H1 (cell line): Measurements from ENCODE around the gene SRRM4. TPM values are rescaled to one million over a fixed set of nuclear protein-coding genes. Genes with fewer than 3 reads are reported as not detected.

Experiments used
- CTCF ChIA-PET: fragments of 300-600 bp; sonication (Branson Sonifier 250); formaldehyde crosslinking; loops from one replicate; lab custom pipeline; 2021; ENCODE audit not compliant: partially characterized antibody; lab: Charles Lee
- POLR2A ChIA-PET: fragments of 300-600 bp; sonication (Branson Sonifier 250); formaldehyde crosslinking; loops from one replicate; lab custom pipeline; 2021; ENCODE audit warnings: inconsistent platforms; ENCODE audit not compliant: partially characterized antibody; lab: Charles Lee
- DNase-seq, 2 experiments: peaks; one replicate each; pipeline versions ENCODE4 v3.0.0 to v3.0.0-alpha.2; 2010 to 2022; ENCODE audit warnings: low spot score in 2 of 2, low read depth in 1 of 2, mixed read lengths in 1 of 2
- FAIRE-seq: peaks from 2 replicates; lab custom pipeline; 2011; peaks lifted over from hg19 to GRCh38; lab: Jason Lieb, UNC
- H2AFZ ChIP-seq: 2 replicates; pipeline ENCODE4 v1.8.1; 2012; ENCODE audit warnings: low read length, inconsistent platforms
- H2AK5ac ChIP-seq: 2 replicates; pipeline ENCODE4 v1.6.1; 2013; ENCODE audit warnings: low read depth, low read length
- H2BK120ac ChIP-seq: replicated peaks from 2 replicates; pipeline ENCODE3; 2013; ENCODE audit warnings: low read depth, low read length, inconsistent platforms
- H2BK12ac ChIP-seq: 2 replicates; pipeline ENCODE4 v1.6.1; 2013; ENCODE audit warnings: low read depth, low read length
- H2BK15ac ChIP-seq: 2 replicates; pipeline ENCODE4 v1.6.1; 2013; ENCODE audit warnings: low read length
- H2BK20ac ChIP-seq: 2 replicates; pipeline ENCODE4 v1.6.1; 2013; ENCODE audit warnings: low read length
- H2BK5ac ChIP-seq: 2 replicates; pipeline ENCODE4 v1.6.1; 2013; ENCODE audit warnings: low read depth, low read length
- H3K14ac ChIP-seq: 2 replicates; pipeline ENCODE4 v1.6.1; 2013; ENCODE audit warnings: inconsistent platforms; ENCODE audit not compliant: insufficient read length
- H3K18ac ChIP-seq: 2 replicates; pipeline ENCODE4 v1.6.1; 2013; ENCODE audit warnings: low read length; ENCODE audit errors: extremely low read depth
- H3K23ac ChIP-seq: 2 replicates; pipeline ENCODE4 v1.6.1; 2013; ENCODE audit warnings: inconsistent platforms; ENCODE audit not compliant: insufficient read length
- H3K23me2 ChIP-seq: 2 replicates; pipeline ENCODE4 v1.6.1; 2013; ENCODE audit warnings: low read depth, low read length
- H3K27ac ChIP-seq: 2 replicates; pipeline ENCODE4 v1.6.1; 2011; ENCODE audit warnings: low read depth, low read length, inconsistent platforms
- H3K27me3 ChIP-seq, 4 experiments: replicated peaks in 1 of 4; 1 replicate in 1 of 4; 2 replicates in 3 of 4; pipeline versions ENCODE4 v1.6.1 to v1.8.1; 2011 to 2013; ENCODE audit warnings: low read length in 3 of 4, mild to moderate bottlenecking in 3 of 4, inconsistent platforms in 2 of 4, mixed read lengths in 2 of 4, moderate library complexity in 1 of 4; ENCODE audit not compliant: control insufficient read depth in 3 of 4, insufficient read depth in 3 of 4; ENCODE audit errors: extremely low read depth in 1 of 4
- H3K36me3 ChIP-seq, 4 experiments: 2 replicates each; pipeline versions ENCODE4 v1.6.1 to v1.8.1; 2011 to 2013; ENCODE audit warnings: mild to moderate bottlenecking in 4 of 4, low read length in 3 of 4, moderate library complexity in 2 of 4, control low read depth in 1 of 4, inconsistent platforms in 1 of 4; ENCODE audit not compliant: insufficient read depth in 4 of 4, control insufficient read depth in 2 of 4
- H3K4ac ChIP-seq: replicated peaks from 2 replicates; pipeline ENCODE3; 2013; ENCODE audit warnings: low read length, low read depth, mixed read lengths, inconsistent platforms; ENCODE audit not compliant: insufficient read length
- H3K4me1 ChIP-seq, 4 experiments: replicated peaks in 1 of 4; 1 replicate in 1 of 4; 2 replicates in 3 of 4; pipeline versions ENCODE4 v1.6.1 to v1.8.1; 2011 to 2013; ENCODE audit warnings: low read length in 3 of 4, inconsistent platforms in 2 of 4, mixed read lengths in 1 of 4; ENCODE audit not compliant: insufficient read depth in 4 of 4, control insufficient read depth in 3 of 4
- H3K4me2 ChIP-seq, 2 experiments: 2 replicates each; pipeline versions ENCODE4 v1.6.1 to v1.8.1; 2011 to 2013; ENCODE audit warnings: low read depth in 2 of 2, low read length in 2 of 2, control low read depth in 1 of 2, inconsistent platforms in 1 of 2, mild to moderate bottlenecking in 1 of 2; ENCODE audit not compliant: insufficient read depth in 1 of 2
- H3K4me3 ChIP-seq, 4 experiments: fragments of 200-600, 300-600 bp in 1 of 4; sonication (generic), shearing (Covaris generic), sonication (Bioruptor Twin) in 1 of 4; 2 replicates each; pipeline versions ENCODE4 v1.5.1 to v1.8.1; 2011 to 2016; ENCODE audit warnings: low read length in 4 of 4, low read depth in 3 of 4, control low read depth in 2 of 4, inconsistent platforms in 2 of 4, mild to moderate bottlenecking in 2 of 4, mixed read lengths in 1 of 4, moderate library complexity in 1 of 4; ENCODE audit not compliant: insufficient read depth in 2 of 4; ENCODE audit errors: extremely low read depth in 1 of 4
- H3K56ac ChIP-seq: replicated peaks from 2 replicates; pipeline ENCODE3; 2013; ENCODE audit warnings: low read depth, mild to moderate bottlenecking, mixed read lengths, low read length, inconsistent platforms; ENCODE audit not compliant: insufficient read length
- H3K79me1 ChIP-seq: 2 replicates; pipeline ENCODE4 v1.6.1; 2013; ENCODE audit warnings: low read depth, low read length, control low read depth
- H3K79me2 ChIP-seq, 2 experiments: 2 replicates each; pipeline versions ENCODE4 v1.6.1 to v1.8.1; 2012 to 2013; ENCODE audit warnings: low read length in 2 of 2, mild to moderate bottlenecking in 2 of 2, inconsistent platforms in 1 of 2; ENCODE audit not compliant: insufficient read depth in 2 of 2, control insufficient read depth in 1 of 2
- H3K9ac ChIP-seq, 4 experiments: replicated peaks in 1 of 4; 1 replicate in 1 of 4; 2 replicates in 3 of 4; pipeline versions ENCODE4 v1.6.1 to v1.8.1; 2011 to 2013; ENCODE audit warnings: low read depth in 3 of 4, low read length in 3 of 4, control low read depth in 2 of 4, mild to moderate bottlenecking in 2 of 4, moderate library complexity in 2 of 4, inconsistent platforms in 1 of 4; ENCODE audit errors: extremely low read depth in 1 of 4
- H3K9me3 ChIP-seq, 2 experiments: 2 replicates each; pipeline versions ENCODE4 v1.6.1 to v1.8.1; 2012 to 2013; ENCODE audit warnings: mild to moderate bottlenecking in 2 of 2, moderate library complexity in 2 of 2, control low read depth in 1 of 2, inconsistent platforms in 1 of 2, low read depth in 1 of 2, low read length in 1 of 2, mixed read lengths in 1 of 2; ENCODE audit not compliant: insufficient read depth in 2 of 2
- H4K20me1 ChIP-seq, 2 experiments: replicated peaks in 1 of 2; 2 replicates each; pipeline versions ENCODE3 to v1.8.1; 2011 to 2013; ENCODE audit warnings: inconsistent platforms in 2 of 2, low read length in 2 of 2, mild to moderate bottlenecking in 1 of 2; ENCODE audit not compliant: insufficient read depth in 2 of 2, control insufficient read depth in 1 of 2
- H4K5ac ChIP-seq: 2 replicates; pipeline ENCODE4 v1.6.1; 2013; ENCODE audit warnings: low read length, low read depth, mixed read lengths, inconsistent platforms; ENCODE audit not compliant: insufficient read length
- H4K8ac ChIP-seq: 2 replicates; pipeline ENCODE4 v1.8.0; 2013; ENCODE audit warnings: mild to moderate bottlenecking, moderate library complexity, low read length, inconsistent platforms; ENCODE audit not compliant: insufficient read depth; ENCODE audit errors: extremely low read depth
- H4K91ac ChIP-seq: replicated peaks from 2 replicates; pipeline ENCODE3; 2013; ENCODE audit warnings: low read length, mixed read lengths, inconsistent platforms; ENCODE audit not compliant: insufficient read length
- CEBPB ChIP-seq: IDR thresholded peaks from 2 replicates; pipeline ENCODE4 v1.6.1; 2012; ENCODE audit warnings: low read depth, low read length
- FOSL1 ChIP-seq: IDR thresholded peaks from 2 replicates; pipeline ENCODE4 v1.6.1; 2011; ENCODE audit warnings: mild to moderate bottlenecking, low read depth, low read length, moderate library complexity; ENCODE audit not compliant: insufficient read depth
- GABPA ChIP-seq: IDR thresholded peaks from 2 replicates; pipeline ENCODE4 v1.6.1; 2011; ENCODE audit warnings: mild to moderate bottlenecking, low read length, moderate library complexity, borderline replicate concordance; ENCODE audit not compliant: insufficient read depth
- HDAC2 ChIP-seq, 2 experiments: fragments of 300-600 bp in 1 of 2; sonication (generic) in 1 of 2; IDR thresholded peaks; 2 replicates each; pipeline ENCODE4 v1.6.1; 2011 to 2012; ENCODE audit warnings: low read depth in 2 of 2, low read length in 2 of 2, mild to moderate bottlenecking in 2 of 2, moderate library complexity in 2 of 2, borderline replicate concordance in 1 of 2, inconsistent platforms in 1 of 2
- KDM4A ChIP-seq: IDR thresholded peaks from one replicate; pipeline ENCODE4 v1.7.1; 2012; ENCODE audit warnings: low read depth, mild to moderate bottlenecking, moderate library complexity, low read length, inconsistent platforms; ENCODE audit not compliant: severe bottlenecking
- KDM5A ChIP-seq: fragments of 200-600 bp; IDR thresholded peaks from 2 replicates; pipeline ENCODE4 v1.7.1; 2012; ENCODE audit warnings: mild to moderate bottlenecking, low read length, inconsistent platforms, mixed read lengths
- MAFK ChIP-seq: IDR thresholded peaks from 2 replicates; pipeline ENCODE4 v1.6.1; 2012; ENCODE audit warnings: low read depth, mild to moderate bottlenecking, improper control_type of control experiment, low read length
- MAX ChIP-seq: IDR thresholded peaks from 2 replicates; pipeline ENCODE4 v1.6.1; 2012; ENCODE audit warnings: inconsistent platforms
- RFX5 ChIP-seq: IDR thresholded peaks from 2 replicates; pipeline ENCODE4 v1.6.1; 2011; ENCODE audit warnings: low read depth, low read length, improper control_type of control experiment, borderline replicate concordance
- SIRT6 ChIP-seq: IDR thresholded peaks from one replicate; pipeline ENCODE4 v1.7.1; 2012; ENCODE audit warnings: low read length, inconsistent platforms
- SIX5 ChIP-seq: IDR thresholded peaks from 2 replicates; pipeline ENCODE4 v1.6.1; 2011; ENCODE audit warnings: mild to moderate bottlenecking, low read depth, low read length
- WGBS, 2 experiments: shearing (Covaris generic) in 1 of 2; methylation state at CpG; one replicate each; pipeline versions ENCODE4 v1.1.6 to v1.1.7; 2013 to 2015; ENCODE audit warnings: low lambda C conversion rate in 2 of 2, mixed read lengths in 2 of 2, inconsistent platforms in 1 of 2, low coverage in 1 of 2, missing lambda C conversion rate in 1 of 2; ENCODE audit not compliant: insufficient replicate concordance in 2 of 2, insufficient coverage in 1 of 2, insufficient read length in 1 of 2; ENCODE audit errors: extremely low coverage in 1 of 2, missing lambda C conversion rate in 1 of 2; 5-methylcytosine and 5-hydroxymethylcytosine counted together
- polyA plus RNA-seq, 7 experiments: library from polyadenylated mRNA; depleted of rRNA in 3 of 7; stranded (reverse) in 5 of 7; unstranded in 2 of 7; fragments of >200 nt in 5 of 7; fragments of 200-250 nt in 2 of 7; gene quantifications; 1 replicate in 5 of 7; 2 replicates in 1 of 7; 4 replicates in 1 of 7; pipeline versions ENCODE4 v1.2.1 to v1.2.3, GENCODE V29; 2011 to 2013; ENCODE audit warnings: missing spikeins in 2 of 7, mixed read lengths in 2 of 7
- total RNA-seq: library from RNA; stranded (reverse); fragmentation: NEBNext Ultra II Directional; extraction: Animal tissue kit (Norgen Biotek cat#: 25700); gene quantifications from 2 replicates; pipeline ENCODE4 v1.2.1, GENCODE V29; 2021

The SRRM4 gene
- total and polyA plus RNA-seq, 2 of the 8 experiments (the other 6 are each of a cell fraction or from before 2014, with no cell fraction given), result 0.53 to 1.1 TPM

- POLR2A ChIA-PET, result interaction anchor here (1.2 to 4.9 kb wide), 2 partner anchors 17 to 27 kb away, joined by 3 to 24 read pairs; no protein-coding TSS in a partner anchor
- TF ChIP-seq GABPA, result no peak
- no peak for TF ChIP-seq KDM4A
- no peak for TF ChIP-seq FOSL1
- no peak for TF ChIP-seq RFX5
- TF ChIP-seq SIRT6, result no peak
- no peak for TF ChIP-seq HDAC2 (IDR thresholded peaks at IDR 0.05; ENCODE audit: borderline replicate concordance in 1 of 2, low read depth in 2 of 2, low read length in 2 of 2)
- TF ChIP-seq CEBPB, result no peak
- peak; percentile 81 for TF ChIP-seq MAX
- no peak for TF ChIP-seq KDM5A
- peak; percentile 74; the same call in 1 of the 2 replicates for TF ChIP-seq MAFK
- TF ChIP-seq SIX5, result no peak
These were observed 199.2 kb downstream of the SRRM4 start for GRCh38 chr12:119180380-119181040.

More at GRCh38 chr12:119180380-119181040, 199.2 kb downstream of the SRRM4 start:
- Histone ChIP-seq H4K5ac (no peak overlapping the region), H3K9me3 (no peaks in the 10 kb centered on the region), H3K9ac (no peak overlapping the region), H2BK5ac (peak overlapping the region; percentile 84; the same call in 1 of the 2 replicates), H3K79me2 (peaks cover 0 to 10% of the 10 kb centered on the region in 2 experiments; a peak in 1 of 4 replicates), H3K4me3 (peak overlapping the region in 1 of 4 experiments; percentile 56; a peak in 2 of 8 replicates), H3K36me3 (no peaks in the 10 kb centered on the region), H3K27me3 (no peaks in the 10 kb centered on the region; a peak in 1 of 7 replicates), H2BK12ac (peak overlapping the region; percentile 96), H3K14ac (no peak overlapping the region), H3K23me2 (no peaks in the 10 kb centered on the region; the same call in 1 of the 2 replicates), H3K18ac (peak overlapping the region; percentile 80), H4K20me1 (no peaks in the 10 kb centered on the region), H3K4me1 (peaks cover 15 to 29% (median 22%) of the 10 kb centered on the region in 4 experiments), H2BK15ac (peak overlapping the region; percentile 77; the same call in 1 of the 2 replicates), H3K4ac (no peak overlapping the region), H2BK20ac (peak overlapping the region; percentile 87; the same call in 1 of the 2 replicates), H3K27ac (peak overlapping the region; percentile 41), H2BK120ac (no peak overlapping the region), H4K8ac (no peak overlapping the region), H3K56ac (no peak overlapping the region), H4K91ac (peak overlapping the region; percentile 76), H3K4me2 (peak overlapping the region; percentile 46 to 62), H2AK5ac (no peak overlapping the region), H3K79me1 (no peaks in the 10 kb centered on the region), H3K23ac (no peak overlapping the region), H2AFZ (no peak overlapping the region)
- WGBS, 2 experiments, result 56% methylated on average over 7 of the region's 7 CpGs; no CpG with 5 or more reads in 1 of the 2 experiments
- DNase-seq (no peak), FAIRE-seq (no peak)
- CTCF ChIA-PET, result interaction anchor here (1.4 kb wide), 1 partner anchor 13 kb away, joined by 4 read pairs; no protein-coding TSS in a partner anchor
